A673 (cell line): ENCODE data around the gene RLBP1. TPM values are rescaled to one million over a fixed set of nuclear protein-coding genes. Genes with fewer than 3 reads are reported as not detected.

Experiments used
- BruUV-seq: library from RNA; stranded (reverse); fragments of 400-500 nt; replicated peaks from 2 replicates; lab custom pipeline; 2021; lab: Mats Ljungman, UMichigan
- CTCF ChIA-PET: fragments of 300-600 bp; sonication (Branson Sonifier 250); formaldehyde crosslinking; loops from one replicate; lab custom pipeline; 2022; ENCODE audit warnings: antibody characterized with exemption; lab: Charles Lee
- POLR2A ChIA-PET: fragments of 300-600 bp; sonication (Branson Sonifier 250); formaldehyde crosslinking; loops from one replicate; lab custom pipeline; 2022; ENCODE audit warnings: antibody characterized with exemption; ENCODE audit not compliant: low non-redundant PET; lab: Charles Lee
- DNase-seq: peaks from one replicate; pipeline ENCODE4 v3.0.0-alpha.2; 2015; ENCODE audit warnings: low spot score
- H3K27ac ChIP-seq: fragments of 200-600 bp; sonication (generic); 2 replicates; pipeline ENCODE4 v1.5.1; 2016; ENCODE audit warnings: mixed run types, low read depth, mild to moderate bottlenecking, mixed read lengths, antibody characterized with exemption, low read length; ENCODE audit not compliant: poor library complexity, severe bottlenecking
- H3K27me3 ChIP-seq: fragments of 200-600 bp; sonication (generic); replicated peaks from 2 replicates; pipeline ENCODE4 v1.6.1; 2017; ENCODE audit warnings: mixed run types, low read depth, mild to moderate bottlenecking, mixed read lengths, antibody characterized with exemption, low read length; ENCODE audit not compliant: insufficient read depth, poor library complexity
- H3K36me3 ChIP-seq: fragments of 200-600 bp; sonication (generic); 2 replicates; pipeline ENCODE4 v1.6.1; 2016; ENCODE audit warnings: mixed run types, mild to moderate bottlenecking, mixed read lengths, antibody characterized with exemption, low read length; ENCODE audit not compliant: insufficient read depth, poor library complexity, severe bottlenecking
- H3K4me1 ChIP-seq: fragments of 200-600 bp; sonication (generic); 2 replicates; pipeline ENCODE4 v1.6.1; 2017; ENCODE audit warnings: mixed run types, mild to moderate bottlenecking, mixed read lengths, antibody characterized with exemption, low read length; ENCODE audit not compliant: insufficient read depth, poor library complexity, severe bottlenecking
- H3K4me3 ChIP-seq: fragments of 200-600 bp; sonication (generic); 2 replicates; pipeline ENCODE4 v1.5.1; 2016; ENCODE audit warnings: low read depth, mixed run types, mild to moderate bottlenecking, mixed read lengths, low read length; ENCODE audit not compliant: poor library complexity, severe bottlenecking
- H3K9me3 ChIP-seq: fragments of 200-600 bp; sonication (generic); 2 replicates; pipeline ENCODE4 v1.6.1; 2016; ENCODE audit warnings: mixed run types, low read depth, mild to moderate bottlenecking, mixed read lengths, antibody characterized with exemption, low read length; ENCODE audit not compliant: poor library complexity, severe bottlenecking
- EZH2 ChIP-seq: fragments of 200-600 bp; sonication (generic); IDR thresholded peaks from 2 replicates; pipeline ENCODE4 v1.6.1; 2017; ENCODE audit warnings: borderline replicate concordance, low read depth, mild to moderate bottlenecking, mixed read lengths, antibody characterized with exemption, low read length; ENCODE audit not compliant: poor library complexity, severe bottlenecking
- intact Hi-C: fragments of 100-400 bp; cut with micrococcal nuclease; formaldehyde crosslinking; loops from one replicate; pipeline ENCODE4 v1.10.0; 2022; ENCODE audit not compliant: unreplicated experiment
- total RNA-seq: library from RNA; stranded (reverse); gene quantifications from 2 replicates; pipeline ENCODE4 v1.2.3, GENCODE V29; 2021
- TF ChIP-seq, protein P1 (sequence below): fragments of 300-800, 200-600 bp; sonication (generic); conservative IDR thresholded peaks from 2 replicates; pipeline ENCODE4 v1.5.1; 2017; ENCODE audit warnings: low read depth, mild to moderate bottlenecking, antibody characterized with exemption, low read length, moderate library complexity, mixed read lengths

RLBP1 gene
- total RNA-seq, 1 experiment from 2014 or later, result not detected

GRCh38 chr15:89211678-89212170 is 9.7 kb downstream of the RLBP1 start:
- H3K9me3 ChIP-seq, result no peaks in the 10 kb centered on the region
- no peaks in the 10 kb centered on the region for H3K36me3 ChIP-seq
- no peak overlapping the region for H3K4me3 ChIP-seq
- ChIA-PET POLR2A (no interaction called here), CTCF (no interaction called here)
- no peaks in the 10 kb centered on the region for H3K4me1 ChIP-seq
- BruUV-seq, result no TSS peak
- no peak overlapping the region for H3K27ac ChIP-seq
- TF ChIP-seq EZH2, result no peak
- TF ChIP-seq, protein P1, sequence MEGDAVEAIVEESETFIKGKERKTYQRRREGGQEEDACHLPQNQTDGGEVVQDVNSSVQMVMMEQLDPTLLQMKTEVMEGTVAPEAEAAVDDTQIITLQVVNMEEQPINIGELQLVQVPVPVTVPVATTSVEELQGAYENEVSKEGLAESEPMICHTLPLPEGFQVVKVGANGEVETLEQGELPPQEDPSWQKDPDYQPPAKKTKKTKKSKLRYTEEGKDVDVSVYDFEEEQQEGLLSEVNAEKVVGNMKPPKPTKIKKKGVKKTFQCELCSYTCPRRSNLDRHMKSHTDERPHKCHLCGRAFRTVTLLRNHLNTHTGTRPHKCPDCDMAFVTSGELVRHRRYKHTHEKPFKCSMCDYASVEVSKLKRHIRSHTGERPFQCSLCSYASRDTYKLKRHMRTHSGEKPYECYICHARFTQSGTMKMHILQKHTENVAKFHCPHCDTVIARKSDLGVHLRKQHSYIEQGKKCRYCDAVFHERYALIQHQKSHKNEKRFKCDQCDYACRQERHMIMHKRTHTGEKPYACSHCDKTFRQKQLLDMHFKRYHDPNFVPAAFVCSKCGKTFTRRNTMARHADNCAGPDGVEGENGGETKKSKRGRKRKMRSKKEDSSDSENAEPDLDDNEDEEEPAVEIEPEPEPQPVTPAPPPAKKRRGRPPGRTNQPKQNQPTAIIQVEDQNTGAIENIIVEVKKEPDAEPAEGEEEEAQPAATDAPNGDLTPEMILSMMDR, result no peak
- H3K27me3 ChIP-seq, result no peaks in the 10 kb centered on the region
- no peak for DNase-seq
- intact Hi-C loops, result no loop called here

DNA sequence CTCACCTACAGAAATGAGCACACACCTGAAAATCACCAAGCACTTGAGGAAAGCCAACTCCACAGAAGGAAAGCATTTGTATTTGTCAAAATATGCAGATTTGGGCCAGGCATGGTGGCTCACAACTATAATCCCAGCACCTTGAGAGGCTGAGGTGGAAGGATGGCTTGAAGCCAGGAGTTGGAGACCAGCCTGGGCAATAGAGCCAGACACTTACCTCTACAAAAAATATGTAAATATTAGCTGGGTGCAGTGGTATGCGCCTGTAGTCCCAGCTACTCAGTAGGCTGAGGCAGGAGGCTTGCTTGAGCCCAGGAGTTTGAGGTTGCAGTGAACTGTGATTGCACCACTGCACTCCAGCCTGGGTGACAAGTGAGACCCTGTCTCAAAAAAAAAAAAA is 12.3 kb downstream of the RLBP1 start:
- no peaks in the 10 kb centered on the region for H3K9me3 ChIP-seq
- H3K4me1 ChIP-seq, result no peaks in the 10 kb centered on the region
- no peak overlapping the region for H3K27ac ChIP-seq
- intact Hi-C loops, result loop anchor here (5.0 kb wide), 1 partner anchor 103 kb away; no protein-coding TSS in a partner anchor
- ChIA-PET POLR2A (no interaction called here), CTCF (no interaction called here)
- H3K4me3 ChIP-seq, result no peak overlapping the region
- no peaks in the 10 kb centered on the region for H3K27me3 ChIP-seq
- DNase-seq, result no peak
- no peaks in the 10 kb centered on the region for H3K36me3 ChIP-seq
- no peak for TF ChIP-seq EZH2
- TF ChIP-seq, protein P1, result no peak
- no TSS peak for BruUV-seq

DNA sequence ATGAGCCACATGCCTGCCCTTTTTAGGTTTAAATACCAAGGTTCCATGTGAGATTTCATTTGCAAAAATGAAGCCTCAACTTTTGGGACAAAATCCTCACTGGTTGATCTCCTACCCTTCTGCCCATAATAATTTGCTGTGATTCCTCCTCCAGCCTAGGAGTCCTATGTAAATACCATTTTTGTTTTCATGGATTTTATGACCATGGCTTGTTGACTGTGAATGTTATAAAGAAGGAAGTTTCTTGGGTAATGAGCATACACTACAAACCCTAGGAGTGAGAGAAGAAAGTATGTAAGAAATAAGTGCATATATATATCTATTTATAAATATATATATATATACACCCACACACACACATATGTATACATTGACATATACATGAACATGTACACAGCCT is 13.1 kb downstream of the RLBP1 start:
- no peaks in the 10 kb centered on the region for H3K36me3 ChIP-seq
- no TSS peak for BruUV-seq

More for the DNA sequence above, 13.1 kb downstream of the RLBP1 start:
- intact Hi-C loops, result loop anchor here (5.0 kb wide), 1 partner anchor 104 kb away; no protein-coding TSS in a partner anchor
- H3K27me3 ChIP-seq, result no peaks in the 10 kb centered on the region
- H3K27ac ChIP-seq, result no peak overlapping the region
- no peak overlapping the region for H3K4me3 ChIP-seq
- POLR2A ChIA-PET, result no interaction called here
- no peak for TF ChIP-seq EZH2
- TF ChIP-seq, protein P1, result no peak
- CTCF ChIA-PET, result no interaction called here
- H3K4me1 ChIP-seq, result no peaks in the 10 kb centered on the region
- no peak for DNase-seq
- H3K9me3 ChIP-seq, result no peaks in the 10 kb centered on the region
